ENCODE results near the gene RASA2.
A peak's percentile ranks its signal among the peaks of the same experiment; 100 is the strongest.

RASA2 gene

DNA sequence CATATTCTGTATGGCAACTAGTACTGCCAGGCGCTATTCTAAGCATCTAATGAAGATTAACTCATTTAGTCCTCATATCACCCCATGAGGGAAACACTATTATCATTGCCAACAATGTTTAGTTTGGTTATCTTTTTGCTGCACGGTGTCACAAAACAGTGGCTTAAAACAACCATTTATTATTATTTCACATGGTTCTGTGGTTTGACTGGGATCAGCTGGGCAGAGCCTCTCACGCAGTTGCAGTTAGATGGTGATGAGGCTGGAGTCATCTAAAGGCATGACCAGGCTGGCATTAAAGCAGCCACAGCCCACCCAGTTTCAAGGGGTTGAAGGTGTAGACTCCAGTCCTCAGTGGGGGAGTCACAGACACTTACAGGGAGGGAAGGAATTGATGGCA is 32.8 kb upstream of the RASA2 start:
- Histone ChIP-seq H3K27ac (no peak overlapping the region), H3K36me3 (ENCODE audit: insufficient read depth, low read length) (no peaks in the 10 kb centered on the region), H3K4me3 (no peak overlapping the region), H3K9me3 (ENCODE audit: low read depth, low read length) (no peaks in the 10 kb centered on the region), H3K9ac (ENCODE audit: insufficient read length) (no peak overlapping the region)
- no peak for TF ChIP-seq EZH2 (IDR thresholded peaks at IDR 0.05)
- TF ChIP-seq FOXP2 (optimal IDR thresholded peaks at IDR 0.05; ENCODE audit: control extremely low read depth, extremely low read length, insufficient read depth): no peak
- TF ChIP-seq POLR2AphosphoS5 (IDR thresholded peaks at IDR 0.05; ENCODE audit: borderline replicate concordance, low read depth, low read length): no peak
- DNase-seq (ENCODE audit: low read depth, low spot score): no peak

DNA sequence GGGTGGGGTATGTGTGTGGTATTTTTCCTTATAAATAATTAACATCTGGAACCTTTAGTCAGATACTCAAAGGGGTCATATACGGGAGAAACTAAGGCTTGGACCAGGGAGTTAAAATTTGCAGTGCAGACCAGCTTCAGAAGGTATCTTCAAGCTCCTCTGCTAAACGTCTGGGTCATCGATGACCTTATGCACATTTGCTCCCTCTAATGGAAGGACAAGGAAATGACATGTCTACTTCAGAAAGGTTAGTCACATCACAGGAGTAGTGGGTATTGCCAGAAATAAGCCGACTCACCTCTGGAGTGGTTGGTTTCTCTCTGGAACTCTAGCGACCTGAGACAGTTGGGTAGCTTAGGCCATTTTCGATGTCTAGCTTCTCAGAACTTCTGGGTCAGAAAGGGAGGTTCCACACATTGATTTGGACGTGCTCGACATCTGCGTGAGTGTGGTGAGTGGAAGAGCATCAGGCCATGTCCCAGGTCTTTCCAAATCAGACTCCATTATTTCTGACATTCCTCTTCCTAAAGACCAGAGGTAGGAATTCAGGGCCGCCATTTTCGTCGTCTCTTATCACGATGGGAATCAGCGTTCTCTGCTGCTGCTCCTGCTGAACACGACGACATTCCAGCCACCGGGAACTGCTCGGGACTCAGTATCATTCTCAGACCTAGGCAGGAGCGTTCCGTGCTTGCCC is 31.8 kb upstream of the RASA2 start:
- DNase-seq (ENCODE audit: low read depth, low spot score): peak; percentile 26
- no peaks in the 10 kb centered on the region for H3K9me3 ChIP-seq (ENCODE audit: low read depth, low read length)
- no peak overlapping the region for H3K4me3 ChIP-seq
- H3K36me3 ChIP-seq (ENCODE audit: insufficient read depth, low read length): no peaks in the 10 kb centered on the region
- TF ChIP-seq EZH2 (IDR thresholded peaks at IDR 0.05) (no peak), POLR2AphosphoS5 (IDR thresholded peaks at IDR 0.05; ENCODE audit: borderline replicate concordance, low read depth, low read length) (no peak), FOXP2 (optimal IDR thresholded peaks at IDR 0.05; ENCODE audit: control extremely low read depth, extremely low read length, insufficient read depth) (no peak)
- H3K9ac ChIP-seq (ENCODE audit: insufficient read length): no peak overlapping the region
- no peak overlapping the region for H3K27ac ChIP-seq

GRCh38 chr3:141455603-141456300 is 31.1 kb upstream of the RASA2 start:
- Histone ChIP-seq H3K27ac (no peak overlapping the region), H3K4me3 (no peak overlapping the region), H3K9me3 (ENCODE audit: low read depth, low read length) (no peaks in the 10 kb centered on the region), H3K9ac (ENCODE audit: insufficient read length) (no peak overlapping the region), H3K36me3 (ENCODE audit: insufficient read depth, low read length) (no peaks in the 10 kb centered on the region)
- TF ChIP-seq POLR2AphosphoS5 (IDR thresholded peaks at IDR 0.05; ENCODE audit: borderline replicate concordance, low read depth, low read length) (no peak), FOXP2 (optimal IDR thresholded peaks at IDR 0.05; ENCODE audit: control extremely low read depth, extremely low read length, insufficient read depth) (no peak), EZH2 (IDR thresholded peaks at IDR 0.05) (no peak)
- DNase-seq (ENCODE audit: low read depth, low spot score): no peak

GRCh38 chr3:141456301-141456625 is 30.6 kb upstream of the RASA2 start:
- H3K9ac ChIP-seq (ENCODE audit: insufficient read length): no peak overlapping the region
- H3K4me3 ChIP-seq: no peak overlapping the region
- TF ChIP-seq FOXP2 (optimal IDR thresholded peaks at IDR 0.05; ENCODE audit: control extremely low read depth, extremely low read length, insufficient read depth) (no peak), POLR2AphosphoS5 (IDR thresholded peaks at IDR 0.05; ENCODE audit: borderline replicate concordance, low read depth, low read length) (no peak), EZH2 (IDR thresholded peaks at IDR 0.05) (no peak)
- DNase-seq (ENCODE audit: low read depth, low spot score): no peak
- no peaks in the 10 kb centered on the region for H3K36me3 ChIP-seq (ENCODE audit: insufficient read depth, low read length)
- no peak overlapping the region for H3K27ac ChIP-seq
- H3K9me3 ChIP-seq (ENCODE audit: low read depth, low read length): no peaks in the 10 kb centered on the region

- DNase-seq (ENCODE audit: low read depth, low spot score): no peak
- Histone ChIP-seq H3K9ac (ENCODE audit: insufficient read length) (no peak overlapping the region), H3K9me3 (ENCODE audit: low read depth, low read length) (no peaks in the 10 kb centered on the region), H3K27ac (no peak overlapping the region), H3K36me3 (ENCODE audit: insufficient read depth, low read length) (no peaks in the 10 kb centered on the region), H3K4me3 (no peak overlapping the region)
- no peak for TF ChIP-seq FOXP2 (optimal IDR thresholded peaks at IDR 0.05; ENCODE audit: control extremely low read depth, extremely low read length, insufficient read depth)
- TF ChIP-seq EZH2 (IDR thresholded peaks at IDR 0.05): no peak
- no peak for TF ChIP-seq POLR2AphosphoS5 (IDR thresholded peaks at IDR 0.05; ENCODE audit: borderline replicate concordance, low read depth, low read length)
Measured at GRCh38 chr3:141457624-141458236, 29.1 kb upstream of the RASA2 start.

- H3K9me3 ChIP-seq (ENCODE audit: low read depth, low read length): no peaks in the 10 kb centered on the region
- TF ChIP-seq EZH2 (IDR thresholded peaks at IDR 0.05) (no peak), FOXP2 (optimal IDR thresholded peaks at IDR 0.05; ENCODE audit: control extremely low read depth, extremely low read length, insufficient read depth) (no peak)
- H3K27ac ChIP-seq: no peak overlapping the region
- H3K4me3 ChIP-seq: no peak overlapping the region
- DNase-seq (ENCODE audit: low read depth, low spot score): no peak
- no peaks in the 10 kb centered on the region for H3K36me3 ChIP-seq (ENCODE audit: insufficient read depth, low read length)
- H3K9ac ChIP-seq (ENCODE audit: insufficient read length): no peak overlapping the region
Measured at GRCh38 chr3:141459008-141459407, 27.8 kb upstream of the RASA2 start.

DNA sequence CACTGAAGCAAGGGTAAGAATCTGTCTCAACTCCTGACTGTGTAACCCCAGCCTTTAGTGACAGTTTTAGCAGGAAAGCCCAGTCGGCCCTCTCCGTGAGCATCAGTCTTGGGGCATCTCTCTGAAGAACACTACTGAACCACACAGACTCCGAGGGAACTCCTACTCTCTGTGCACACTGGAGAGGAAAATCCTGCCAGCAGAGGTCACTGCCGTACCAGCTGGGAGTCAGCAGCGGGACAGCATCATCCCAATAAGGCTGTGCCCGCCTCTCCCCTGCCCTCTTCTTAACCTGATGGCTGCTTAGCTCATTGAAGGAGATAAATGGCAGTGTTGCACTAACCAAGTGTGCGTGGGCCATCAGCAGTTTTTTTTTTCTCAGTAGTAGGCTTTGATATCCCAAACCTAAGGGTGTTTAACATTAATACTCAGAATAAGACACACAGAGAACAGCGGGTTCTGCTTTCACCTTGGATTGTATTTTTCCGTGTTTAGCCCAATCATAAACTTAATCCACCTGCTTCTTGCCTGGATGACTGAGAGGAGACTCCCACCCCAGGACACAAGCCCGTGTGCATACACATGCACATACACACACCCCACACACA is 26.6 kb upstream of the RASA2 start:
- Histone ChIP-seq H3K36me3 (ENCODE audit: insufficient read depth, low read length) (no peaks in the 10 kb centered on the region), H3K9me3 (ENCODE audit: low read depth, low read length) (no peaks in the 10 kb centered on the region), H3K27ac (no peak overlapping the region), H3K9ac (ENCODE audit: insufficient read length) (no peak overlapping the region), H3K4me3 (no peak overlapping the region)
- DNase-seq (ENCODE audit: low read depth, low spot score): peak; percentile 66
- TF ChIP-seq FOXP2 (optimal IDR thresholded peaks at IDR 0.05; ENCODE audit: control extremely low read depth, extremely low read length, insufficient read depth): peak; percentile 85
- TF ChIP-seq EZH2 (IDR thresholded peaks at IDR 0.05): no peak

- H3K9me3 ChIP-seq (ENCODE audit: low read depth, low read length): no peaks in the 10 kb centered on the region
- TF ChIP-seq EZH2 (IDR thresholded peaks at IDR 0.05) (no peak), FOXP2 (optimal IDR thresholded peaks at IDR 0.05; ENCODE audit: control extremely low read depth, extremely low read length, insufficient read depth) (no peak), POLR2AphosphoS5 (IDR thresholded peaks at IDR 0.05; ENCODE audit: borderline replicate concordance, low read depth, low read length) (no peak)
- H3K9ac ChIP-seq (ENCODE audit: insufficient read length): no peak overlapping the region
- no peak for DNase-seq (ENCODE audit: low read depth, low spot score)
- H3K36me3 ChIP-seq (ENCODE audit: insufficient read depth, low read length): no peaks in the 10 kb centered on the region
- H3K4me3 ChIP-seq: no peak overlapping the region
- no peak overlapping the region for H3K27ac ChIP-seq
Measured at GRCh38 chr3:141462176-141462859, 24.5 kb upstream of the RASA2 start.

Data from SK-N-MC (cell line).